B cell (primary cell): Measurements from ENCODE around the gene BCL7C.
"Not testable (repeated sequence)": the region's sequence is repeated elsewhere in the genome, so short reads cannot be mapped to it uniquely, and the experiment has no call there.

Experiments used
- EZH2 ChIP-seq: IDR thresholded peaks from 2 replicates; pipeline ENCODE4 v1.6.1; 2012; ENCODE audit warnings: borderline replicate concordance, low read depth, mild to moderate bottlenecking, moderate library complexity, low read length; ENCODE audit not compliant: insufficient read depth, poor library complexity, severe bottlenecking
- TF ChIP-seq, protein P1 (sequence below): fragments of 200-600 bp; IDR thresholded peaks from one replicate; pipeline ENCODE4 v1.8.0; 2022; ENCODE audit warnings: antibody characterized with exemption, mild to moderate bottlenecking

DNA sequence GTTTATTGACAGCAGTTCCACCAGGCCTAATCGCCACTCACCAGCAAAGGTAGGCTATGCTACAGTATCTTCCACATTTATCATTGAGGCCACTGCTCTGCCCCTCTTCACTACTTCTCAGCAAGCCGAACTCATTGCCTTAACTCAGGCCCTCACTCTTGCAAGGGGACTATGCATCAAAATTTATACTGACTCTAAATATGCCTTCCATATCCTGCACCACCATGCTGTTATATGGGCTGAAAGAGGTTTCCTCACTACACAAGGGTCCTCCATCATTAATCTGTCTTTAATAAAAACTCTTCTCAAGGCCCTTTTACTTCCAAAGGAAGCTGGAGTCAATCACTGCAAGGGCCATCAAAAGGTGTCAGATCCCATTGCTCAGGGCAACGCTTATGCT lies 30.7 kb downstream of the BCL7C start:
- TF ChIP-seq, protein P1, sequence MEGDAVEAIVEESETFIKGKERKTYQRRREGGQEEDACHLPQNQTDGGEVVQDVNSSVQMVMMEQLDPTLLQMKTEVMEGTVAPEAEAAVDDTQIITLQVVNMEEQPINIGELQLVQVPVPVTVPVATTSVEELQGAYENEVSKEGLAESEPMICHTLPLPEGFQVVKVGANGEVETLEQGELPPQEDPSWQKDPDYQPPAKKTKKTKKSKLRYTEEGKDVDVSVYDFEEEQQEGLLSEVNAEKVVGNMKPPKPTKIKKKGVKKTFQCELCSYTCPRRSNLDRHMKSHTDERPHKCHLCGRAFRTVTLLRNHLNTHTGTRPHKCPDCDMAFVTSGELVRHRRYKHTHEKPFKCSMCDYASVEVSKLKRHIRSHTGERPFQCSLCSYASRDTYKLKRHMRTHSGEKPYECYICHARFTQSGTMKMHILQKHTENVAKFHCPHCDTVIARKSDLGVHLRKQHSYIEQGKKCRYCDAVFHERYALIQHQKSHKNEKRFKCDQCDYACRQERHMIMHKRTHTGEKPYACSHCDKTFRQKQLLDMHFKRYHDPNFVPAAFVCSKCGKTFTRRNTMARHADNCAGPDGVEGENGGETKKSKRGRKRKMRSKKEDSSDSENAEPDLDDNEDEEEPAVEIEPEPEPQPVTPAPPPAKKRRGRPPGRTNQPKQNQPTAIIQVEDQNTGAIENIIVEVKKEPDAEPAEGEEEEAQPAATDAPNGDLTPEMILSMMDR: not testable (repeated sequence)
- not testable (repeated sequence) for TF ChIP-seq EZH2
